Measurements from ENCODE around the gene ARHGAP42.

GRCh38 chr11:100815787-100816330, 128.8 kb downstream of the ARHGAP42 start:
- TF ChIP-seq CTCF (IDR thresholded peaks at IDR 0.05 in 2 of 3, conservative IDR thresholded peaks at IDR 0.05 in 1 of 3; ENCODE audit: control insufficient read depth in 2 of 3, extremely low read depth in 1 of 3, insufficient read depth in 1 of 3, low read depth in 3 of 3, low read length in 3 of 3) (no peak), BRCA1 (IDR thresholded peaks at IDR 0.05; ENCODE audit: low read depth, low read length) (no peak), ESRRA (IDR thresholded peaks at IDR 0.05; ENCODE audit: low read length) (no peak), FOXM1 (IDR thresholded peaks at IDR 0.05; ENCODE audit: low read depth, low read length) (no peak)
- TF ChIP-seq, protein P1, sequence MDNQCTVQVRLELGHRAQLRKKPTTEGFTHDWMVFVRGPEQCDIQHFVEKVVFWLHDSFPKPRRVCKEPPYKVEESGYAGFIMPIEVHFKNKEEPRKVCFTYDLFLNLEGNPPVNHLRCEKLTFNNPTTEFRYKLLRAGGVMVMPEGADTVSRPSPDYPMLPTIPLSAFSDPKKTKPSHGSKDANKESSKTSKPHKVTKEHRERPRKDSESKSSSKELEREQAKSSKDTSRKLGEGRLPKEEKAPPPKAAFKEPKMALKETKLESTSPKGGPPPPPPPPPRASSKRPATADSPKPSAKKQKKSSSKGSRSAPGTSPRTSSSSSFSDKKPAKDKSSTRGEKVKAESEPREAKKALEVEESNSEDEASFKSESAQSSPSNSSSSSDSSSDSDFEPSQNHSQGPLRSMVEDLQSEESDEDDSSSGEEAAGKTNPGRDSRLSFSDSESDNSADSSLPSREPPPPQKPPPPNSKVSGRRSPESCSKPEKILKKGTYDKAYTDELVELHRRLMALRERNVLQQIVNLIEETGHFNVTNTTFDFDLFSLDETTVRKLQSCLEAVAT (IDR thresholded peaks at IDR 0.05): no peak
- TF ChIP-seq, protein P2, sequence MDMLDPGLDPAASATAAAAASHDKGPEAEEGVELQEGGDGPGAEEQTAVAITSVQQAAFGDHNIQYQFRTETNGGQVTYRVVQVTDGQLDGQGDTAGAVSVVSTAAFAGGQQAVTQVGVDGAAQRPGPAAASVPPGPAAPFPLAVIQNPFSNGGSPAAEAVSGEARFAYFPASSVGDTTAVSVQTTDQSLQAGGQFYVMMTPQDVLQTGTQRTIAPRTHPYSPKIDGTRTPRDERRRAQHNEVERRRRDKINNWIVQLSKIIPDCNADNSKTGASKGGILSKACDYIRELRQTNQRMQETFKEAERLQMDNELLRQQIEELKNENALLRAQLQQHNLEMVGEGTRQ (IDR thresholded peaks at IDR 0.05; ENCODE audit: borderline replicate concordance, low read depth, low read length): no peak

All from GM12878 (cell line).